Breast epithelium (tissue), 3 donors: ENCODE measurements around the gene RPL18.

Experiments used
- CTCF ChIP-seq, 3 donors: fragments of 450-650 bp; IDR thresholded peaks; one replicate each; pipeline ENCODE4 v1.5.1; 2016 to 2017; ENCODE audit warnings: antibody characterized with exemption in 3 of 3, mild to moderate bottlenecking in 3 of 3, moderate library complexity in 3 of 3
- POLR2A ChIP-seq: fragments of 450-650 bp; IDR thresholded peaks from one replicate; pipeline ENCODE4 v1.6.1; 2016; ENCODE audit warnings: antibody characterized with exemption, mild to moderate bottlenecking, moderate library complexity
- POLR2AphosphoS5 ChIP-seq, 3 donors: sonication (generic); formaldehyde crosslinking; IDR thresholded peaks; one replicate each; pipeline ENCODE4 v1.6.1; 2017; ENCODE audit warnings: antibody characterized with exemption in 3 of 3

- TF ChIP-seq CTCF (IDR thresholded peaks at IDR 0.05), result no peak
- TF ChIP-seq POLR2AphosphoS5 (IDR thresholded peaks at IDR 0.05), result no peak
- no peak for TF ChIP-seq POLR2A
These were observed 22.1 kb downstream of the RPL18 start for GRCh38 chr19:48596679-48597465.
